MG63 (cell line): Measurements from ENCODE around the gene RABGAP1L. TPM values are rescaled to one million over a fixed set of nuclear protein-coding genes. Genes with fewer than 3 reads are reported as not detected.
"Not testable (repeated sequence)": the region's sequence is repeated elsewhere in the genome, so short reads cannot be mapped to it uniquely, and the experiment has no call there.

Source experiments
- DNase-seq: peaks from one replicate; pipeline ENCODE4 v3.0.0-alpha.2; 2020
- H3K27me3 ChIP-seq: fragments of 250-450 bp; sonication (Bioruptor Pico); 2 replicates; pipeline ENCODE4 v1.5.1; 2020; ENCODE audit warnings: mild to moderate bottlenecking, moderate library complexity
- H3K36me3 ChIP-seq: fragments of 250-450 bp; sonication (Bioruptor Pico); 2 replicates; pipeline ENCODE4 v1.5.1; 2020; ENCODE audit warnings: mild to moderate bottlenecking, moderate library complexity
- H3K4me3 ChIP-seq: fragments of 250-450 bp; sonication (Bioruptor Pico); 2 replicates; pipeline ENCODE4 v1.5.1; 2020; ENCODE audit warnings: mild to moderate bottlenecking, moderate library complexity
- H3K9me3 ChIP-seq: fragments of 250-450 bp; sonication (Bioruptor Pico); 2 replicates; pipeline ENCODE4 v1.5.1; 2020; ENCODE audit warnings: mild to moderate bottlenecking, moderate library complexity
- total RNA-seq: library from RNA; depleted of rRNA; stranded (reverse); fragments of >200 nt; shearing (Covaris generic); gene quantifications from 2 replicates; pipeline ENCODE4 v1.2.3, GENCODE V29; 2014; ENCODE audit warnings: low replicate concordance

The RABGAP1L gene
- total RNA-seq, 1 experiment from 2014 or later = 14.8 TPM

- DNase-seq = no peak
- no peaks in the 10 kb centered on the region for H3K27me3 ChIP-seq
- H3K36me3 ChIP-seq = no peaks in the 10 kb centered on the region
- H3K9me3 ChIP-seq = no peaks in the 10 kb centered on the region
- H3K4me3 ChIP-seq = no peak overlapping the region
These were observed 241.8 kb downstream of the RABGAP1L start for GRCh38 chr1:174401075-174401474.

GRCh38 chr1:174405219-174405618 lies 245.9 kb downstream of the RABGAP1L start:
- Histone ChIP-seq H3K27me3 (no peaks in the 10 kb centered on the region), H3K9me3 (no peaks in the 10 kb centered on the region), H3K36me3 (no peaks in the 10 kb centered on the region), H3K4me3 (no peak overlapping the region)
- DNase-seq = no peak

GRCh38 chr1:174406421-174406820 lies 247.1 kb downstream of the RABGAP1L start:
- Histone ChIP-seq H3K4me3 (no peak overlapping the region), H3K36me3 (no peaks in the 10 kb centered on the region), H3K9me3 (no peaks in the 10 kb centered on the region), H3K27me3 (no peaks in the 10 kb centered on the region)
- no peak for DNase-seq

GRCh38 chr1:174407665-174408064 lies 248.3 kb downstream of the RABGAP1L start:
- Histone ChIP-seq H3K4me3 (no peak overlapping the region), H3K9me3 (no peaks in the 10 kb centered on the region), H3K36me3 (no peaks in the 10 kb centered on the region), H3K27me3 (no peaks in the 10 kb centered on the region)
- no peak for DNase-seq

- H3K36me3 ChIP-seq = no peaks in the 10 kb centered on the region
- H3K4me3 ChIP-seq = no peak overlapping the region
- H3K27me3 ChIP-seq = no peaks in the 10 kb centered on the region
- no peak for DNase-seq
- H3K9me3 ChIP-seq = no peaks in the 10 kb centered on the region
These were observed 248.8 kb downstream of the RABGAP1L start for GRCh38 chr1:174408146-174408545.

DNA sequence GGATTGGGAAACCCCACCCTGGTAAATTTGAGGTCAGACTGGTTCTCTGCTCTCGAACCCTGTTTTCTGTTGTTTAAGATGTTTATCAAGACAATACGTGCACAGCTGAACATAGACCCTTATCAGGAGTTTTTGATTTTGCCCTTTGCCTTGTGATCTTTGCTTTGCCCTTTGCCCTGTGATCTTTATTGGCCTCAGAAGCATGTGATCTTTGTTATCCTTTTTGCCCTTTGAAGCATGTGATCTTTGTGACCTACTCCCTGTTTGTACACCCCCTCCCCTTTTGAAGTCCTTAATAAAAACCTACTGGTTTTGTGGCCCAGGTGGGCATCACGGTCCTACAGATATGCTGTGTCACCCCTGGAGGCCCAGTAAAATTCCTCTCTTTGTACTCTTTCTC lies 250.5 kb downstream of the RABGAP1L start:
- H3K9me3 ChIP-seq, H3K27me3 ChIP-seq, DNase-seq, H3K4me3 ChIP-seq, H3K36me3 ChIP-seq: not testable (repeated sequence)

DNA sequence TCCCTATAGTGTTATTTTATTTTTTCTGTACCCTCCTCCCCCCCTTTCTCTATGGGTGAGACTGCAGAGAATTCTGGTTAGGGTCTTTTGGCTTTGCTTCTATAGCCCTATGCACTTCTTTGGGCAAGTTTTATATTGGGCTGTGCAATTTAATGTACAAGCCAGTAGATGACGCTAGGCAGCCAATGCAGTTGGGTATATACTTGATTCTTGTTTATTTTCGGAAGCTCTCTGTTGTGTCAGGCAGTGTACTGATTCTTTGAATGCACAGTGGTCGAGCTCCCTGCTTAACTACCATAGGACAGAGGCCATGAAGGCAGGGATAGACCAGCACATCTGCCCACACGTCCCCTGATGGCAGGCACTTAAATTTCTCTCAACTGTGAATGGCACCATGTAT lies 254.3 kb downstream of the RABGAP1L start:
- no peaks in the 10 kb centered on the region for H3K27me3 ChIP-seq
- no peaks in the 10 kb centered on the region for H3K9me3 ChIP-seq
- DNase-seq = no peak
- H3K4me3 ChIP-seq = no peak overlapping the region
- no peaks in the 10 kb centered on the region for H3K36me3 ChIP-seq

DNA sequence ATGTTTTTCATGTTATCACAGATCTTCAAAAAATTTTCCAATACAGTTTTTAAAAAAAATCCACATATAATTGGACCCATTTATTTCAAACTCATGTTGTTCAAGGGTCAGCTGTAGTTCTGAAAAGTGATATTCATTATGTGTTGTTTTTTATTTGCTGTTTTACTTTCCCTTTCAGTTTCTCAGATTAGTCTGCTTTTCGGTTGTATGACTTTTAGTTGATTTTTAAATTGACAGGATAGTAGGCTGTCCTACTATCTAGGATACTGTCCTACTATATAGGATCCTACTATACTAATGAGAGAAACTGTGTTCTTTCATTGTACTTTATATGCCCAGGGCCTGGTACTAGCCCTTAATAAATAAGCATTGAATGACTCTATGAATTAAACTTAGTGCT lies 254.9 kb downstream of the RABGAP1L start:
- H3K4me3 ChIP-seq = no peak overlapping the region
- no peaks in the 10 kb centered on the region for H3K27me3 ChIP-seq
- no peaks in the 10 kb centered on the region for H3K9me3 ChIP-seq
- H3K36me3 ChIP-seq = no peaks in the 10 kb centered on the region
- DNase-seq = no peak

DNA sequence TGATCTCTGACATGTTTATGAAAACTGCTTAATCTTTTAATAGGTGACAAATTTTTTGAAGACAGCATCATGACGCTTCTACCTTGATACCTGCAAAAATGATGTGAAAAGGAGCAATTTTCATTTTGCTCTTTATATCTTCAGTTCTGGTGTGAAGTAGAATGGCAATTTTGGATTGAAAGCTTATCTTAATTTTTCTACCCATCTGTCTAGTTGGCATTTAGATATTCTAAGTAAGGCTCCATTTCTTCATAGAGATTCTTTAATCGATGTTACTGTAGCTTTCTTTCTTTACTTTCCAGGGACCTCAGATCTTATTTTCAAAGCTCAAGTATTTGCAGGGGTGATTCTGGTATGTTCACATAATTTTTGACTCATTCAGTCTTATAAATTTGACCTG lies 256.2 kb downstream of the RABGAP1L start:
- no peak for DNase-seq
- Histone ChIP-seq H3K36me3 (no peaks in the 10 kb centered on the region), H3K27me3 (no peaks in the 10 kb centered on the region), H3K9me3 (no peaks in the 10 kb centered on the region), H3K4me3 (no peak overlapping the region)

GRCh38 chr1:174417921-174418320 lies 258.6 kb downstream of the RABGAP1L start:
- Histone ChIP-seq H3K27me3 (no peaks in the 10 kb centered on the region), H3K4me3 (no peak overlapping the region), H3K9me3 (no peaks in the 10 kb centered on the region), H3K36me3 (no peaks in the 10 kb centered on the region)
- no peak for DNase-seq

GRCh38 chr1:174425121-174425520 lies 265.8 kb downstream of the RABGAP1L start:
- H3K9me3 ChIP-seq = no peaks in the 10 kb centered on the region
- DNase-seq = no peak
- no peaks in the 10 kb centered on the region for H3K36me3 ChIP-seq
- no peaks in the 10 kb centered on the region for H3K27me3 ChIP-seq
- H3K4me3 ChIP-seq = no peak overlapping the region

- H3K36me3 ChIP-seq = no peaks in the 10 kb centered on the region
- H3K27me3 ChIP-seq = no peaks in the 10 kb centered on the region
- DNase-seq = no peak
- no peak overlapping the region for H3K4me3 ChIP-seq
- no peaks in the 10 kb centered on the region for H3K9me3 ChIP-seq
These were observed 266.8 kb downstream of the RABGAP1L start for GRCh38 chr1:174426153-174426552.

DNA sequence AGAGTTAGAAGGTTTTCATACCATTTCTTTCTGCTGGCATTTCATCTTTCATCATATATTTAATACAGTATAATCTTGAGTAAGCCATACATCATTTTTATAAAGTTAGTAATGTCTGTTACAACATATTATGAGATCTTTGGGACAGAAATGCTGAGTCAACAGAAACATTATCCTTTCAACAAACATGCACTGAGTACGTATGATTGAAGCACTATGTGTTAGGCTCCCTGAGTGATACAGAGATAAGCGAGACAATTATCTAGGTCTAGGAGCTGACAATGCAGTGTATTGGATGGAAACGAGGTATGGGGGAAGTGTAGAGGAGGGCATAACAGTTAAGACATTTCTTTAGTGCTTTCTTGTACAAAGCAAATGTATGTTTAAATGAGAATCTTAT lies 268.7 kb downstream of the RABGAP1L start:
- no peak for DNase-seq
- H3K27me3 ChIP-seq = no peaks in the 10 kb centered on the region
- no peak overlapping the region for H3K4me3 ChIP-seq
- no peaks in the 10 kb centered on the region for H3K9me3 ChIP-seq
- H3K36me3 ChIP-seq = no peaks in the 10 kb centered on the region

GRCh38 chr1:174428739-174429138 lies 269.4 kb downstream of the RABGAP1L start:
- no peak for DNase-seq
- Histone ChIP-seq H3K27me3 (no peaks in the 10 kb centered on the region), H3K4me3 (no peak overlapping the region), H3K36me3 (no peaks in the 10 kb centered on the region), H3K9me3 (no peaks in the 10 kb centered on the region)

GRCh38 chr1:174433451-174433850 lies 274.1 kb downstream of the RABGAP1L start:
- Histone ChIP-seq H3K4me3 (no peak overlapping the region), H3K36me3 (no peaks in the 10 kb centered on the region), H3K9me3 (no peaks in the 10 kb centered on the region), H3K27me3 (no peaks in the 10 kb centered on the region)
- DNase-seq = no peak

DNA sequence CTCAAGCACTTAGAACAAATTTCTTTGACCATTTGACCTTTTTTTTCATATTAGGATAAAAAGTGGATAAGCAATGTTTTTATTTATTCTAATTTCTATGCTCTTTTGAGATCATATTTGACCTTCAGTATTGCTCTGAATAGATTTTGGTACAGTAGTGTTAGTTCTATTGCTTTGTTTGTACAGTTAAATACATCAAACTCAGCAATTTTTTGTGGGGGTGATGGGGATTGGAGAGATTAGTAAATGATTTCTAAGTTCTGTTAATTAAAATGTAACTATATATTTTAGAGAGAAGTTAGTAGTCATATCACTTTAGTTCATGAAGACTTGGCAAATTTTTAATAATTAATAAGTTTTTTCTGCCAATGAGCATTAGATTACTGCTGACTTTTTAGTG lies 286.0 kb downstream of the RABGAP1L start:
- Histone ChIP-seq H3K4me3 (no peak overlapping the region), H3K36me3 (no peaks in the 10 kb centered on the region)
- no peak for DNase-seq

GRCh38 chr1:174445817-174446216 lies 286.5 kb downstream of the RABGAP1L start:
- no peaks in the 10 kb centered on the region for H3K27me3 ChIP-seq
- no peaks in the 10 kb centered on the region for H3K9me3 ChIP-seq
- H3K4me3 ChIP-seq = no peak overlapping the region
- DNase-seq = no peak
- H3K36me3 ChIP-seq = no peaks in the 10 kb centered on the region

More for the DNA sequence above, 286.0 kb downstream of the RABGAP1L start:
- H3K27me3 ChIP-seq = no peaks in the 10 kb centered on the region
- H3K9me3 ChIP-seq = no peaks in the 10 kb centered on the region

GRCh38 chr1:174447866-174448530 lies 288.7 kb downstream of the RABGAP1L start, which contains the start of gene GPR52:
GPR52 (plus strand) TSS chr1:174447964; CDS start chr1:174448112, 148 bp downstream.
- Histone ChIP-seq H3K9me3 (no peaks in the 10 kb centered on the region), H3K4me3 (no peak within 1 kb of the TSS), H3K27me3 (no peaks in the 10 kb centered on the region), H3K36me3 (no peaks in the 10 kb centered on the region)
- DNase-seq = no peak

DNA sequence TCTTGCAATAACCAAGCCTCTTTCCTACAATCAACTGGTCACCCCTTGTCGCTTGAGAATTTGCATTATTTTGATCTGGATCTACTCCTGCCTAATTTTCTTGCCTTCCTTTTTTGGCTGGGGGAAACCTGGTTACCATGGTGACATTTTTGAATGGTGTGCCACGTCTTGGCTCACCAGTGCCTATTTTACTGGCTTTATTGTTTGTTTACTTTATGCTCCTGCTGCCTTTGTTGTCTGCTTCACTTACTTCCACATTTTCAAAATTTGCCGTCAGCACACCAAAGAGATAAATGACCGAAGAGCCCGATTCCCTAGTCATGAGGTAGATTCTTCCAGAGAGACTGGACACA lies 289.2 kb downstream of the RABGAP1L start:
- H3K4me3 ChIP-seq = no peak overlapping the region
- H3K27me3 ChIP-seq = no peaks in the 10 kb centered on the region
- DNase-seq = no peak
- H3K36me3 ChIP-seq = no peaks in the 10 kb centered on the region
- H3K9me3 ChIP-seq = no peaks in the 10 kb centered on the region
